GOT3 (cell line): ENCODE results near the gene RGS9.
"Not testable (repeated sequence)": the region's sequence is repeated elsewhere in the genome, so short reads cannot be mapped to it uniquely, and the experiment has no call there.

Experiments used
- DNase-seq: peaks from one replicate; lab custom pipeline; 2025; ENCODE audit warnings: mixed read lengths; lab: John Stamatoyannopoulos, UW

RGS9 gene

GRCh38 chr17:65183736-65184135, 46.6 kb downstream of the RGS9 start:
- no peak for DNase-seq

GRCh38 chr17:65184235-65184959, 47.2 kb downstream of the RGS9 start:
- no peak for DNase-seq

- DNase-seq, result no peak
These were observed 47.9 kb downstream of the RGS9 start for GRCh38 chr17:65185062-65185461.

GRCh38 chr17:65185668-65186382, 48.7 kb downstream of the RGS9 start:
- no peak for DNase-seq

- no peak for DNase-seq
These were observed 53.4 kb downstream of the RGS9 start for GRCh38 chr17:65190467-65191097.

- no peak for DNase-seq
These were observed 54.9 kb downstream of the RGS9 start for GRCh38 chr17:65191811-65192740.

- DNase-seq, result no peak
These were observed 56.1 kb downstream of the RGS9 start for GRCh38 chr17:65193305-65193704.

- DNase-seq, result no peak
These were observed 56.6 kb downstream of the RGS9 start for GRCh38 chr17:65193716-65194293.

GRCh38 chr17:65194670-65195334, 57.6 kb downstream of the RGS9 start:
- no peak for DNase-seq

- no peak for DNase-seq
These were observed 58.5 kb downstream of the RGS9 start for GRCh38 chr17:65195716-65196115.

- no peak for DNase-seq
These were observed 59.4 kb downstream of the RGS9 start for GRCh38 chr17:65196617-65197016.

GRCh38 chr17:65197201-65197600, 60.0 kb downstream of the RGS9 start:
- DNase-seq, result no peak

- no peak for DNase-seq
These were observed 61.6 kb downstream of the RGS9 start for GRCh38 chr17:65198653-65199382.

- DNase-seq, result no peak
These were observed 64.2 kb downstream of the RGS9 start for GRCh38 chr17:65201331-65201730.

- no peak for DNase-seq
These were observed 65.8 kb downstream of the RGS9 start for GRCh38 chr17:65202844-65203571.

- no peak for DNase-seq
These were observed 66.8 kb downstream of the RGS9 start for GRCh38 chr17:65204001-65204400.

- no peak for DNase-seq
These were observed 68.5 kb downstream of the RGS9 start for GRCh38 chr17:65205655-65206054.

- not testable (repeated sequence) for DNase-seq
These were observed 70.3 kb downstream of the RGS9 start for GRCh38 chr17:65207448-65207847.

- no peak for DNase-seq
These were observed 71.5 kb downstream of the RGS9 start for GRCh38 chr17:65208717-65209116.

- DNase-seq, result no peak
These were observed 81.1 kb downstream of the RGS9 start for GRCh38 chr17:65218261-65218660.
